Measurements from ENCODE around the gene KLC4. TPM values are rescaled to one million over a fixed set of nuclear protein-coding genes. Genes with fewer than 3 reads are reported as not detected.

Gene KLC4
- 15.2 and 23.5 TPM in 2 replicates for total RNA-seq (ENCODE audit: low replicate concordance)

GRCh38 chr6:43059168-43060033 lies at the start of gene KLC4, which contains the start of gene MRPL2:
KLC4 (plus strand) TSS chr6:43059631; CDS start chr6:43061336, 1,705 bp downstream.
MRPL2 (minus strand) TSS chr6:43059434; CDS start chr6:43059381, 53 bp downstream.

GRCh38 chr6:43013843-43014433 lies 45.5 kb upstream of the KLC4 start, which contains the start of the genes KLHDC3 and MEA1:
KLHDC3 (plus strand) TSS chr6:43014249; CDS start chr6:43017193, 2,944 bp downstream.
MEA1 (minus strand) TSS chr6:43013946; CDS start chr6:43013813, 133 bp downstream.

GRCh38 chr6:43021270-43022047 lies 38.0 kb upstream of the KLC4 start, which contains the start of gene RRP36:
RRP36 (plus strand) TSS chr6:43021623; CDS start chr6:43021655, 32 bp downstream.

GRCh38 chr6:43053545-43054205 lies 5.8 kb upstream of the KLC4 start, which contains the start of gene CUL7:
CUL7 (minus strand) TSS chr6:43053851; CDS start chr6:43052788, 1,063 bp downstream.

GRCh38 chr6:43075670-43076463 lies 16.4 kb downstream of the KLC4 start, which contains the start of gene PTK7:
PTK7 (plus strand) TSS chr6:43076314; CDS start chr6:43076489, 175 bp downstream.

Other genes with a start within 250 kb of the KLC4 start
- gene RPL7L1, start 180.0 kb upstream of the KLC4 start, total RNA-seq (ENCODE audit: low replicate concordance): 43.6 and 81.3 TPM in 2 replicates
- gene PTCRA, start 143.6 kb upstream of the KLC4 start, total RNA-seq (ENCODE audit: low replicate concordance): 0.53 TPM in 1 of 2 replicates, not detected in the other
- 26.1 and 29.8 TPM in 2 replicates for gene CNPY3, start 130.2 kb upstream of the KLC4 start, total RNA-seq (ENCODE audit: low replicate concordance)
- gene GNMT, start 98.9 kb upstream of the KLC4 start, total RNA-seq (ENCODE audit: low replicate concordance): 0.15 TPM in 1 of 2 replicates, not detected in the other
- gene PEX6, start 80.5 kb upstream of the KLC4 start, total RNA-seq (ENCODE audit: low replicate concordance): 27.5 and 28.6 TPM in 2 replicates
- 29.6 and 36.7 TPM in 2 replicates for gene PPP2R5D, start 75.1 kb upstream of the KLC4 start, total RNA-seq (ENCODE audit: low replicate concordance)
- gene MEA1, start 45.7 kb upstream of the KLC4 start, total RNA-seq (ENCODE audit: low replicate concordance): 56.5 and 67.0 TPM in 2 replicates
- 77.9 and 99.2 TPM in 2 replicates for gene KLHDC3, start 45.4 kb upstream of the KLC4 start, total RNA-seq (ENCODE audit: low replicate concordance)
- 28.5 and 67.1 TPM in 2 replicates for gene RRP36, start 38.0 kb upstream of the KLC4 start, total RNA-seq (ENCODE audit: low replicate concordance)
- 28.3 and 44.7 TPM in 2 replicates for gene CUL7, start 5.8 kb upstream of the KLC4 start, total RNA-seq (ENCODE audit: low replicate concordance)
- gene MRPL2, start 197 bp upstream of the KLC4 start, total RNA-seq (ENCODE audit: low replicate concordance): 17.6 and 19.8 TPM in 2 replicates
- 78.5 and 225 TPM in 2 replicates for gene PTK7, start 16.7 kb downstream of the KLC4 start, total RNA-seq (ENCODE audit: low replicate concordance)
- 11.6 and 20.1 TPM in 2 replicates for gene SRF, start 111.6 kb downstream of the KLC4 start, total RNA-seq (ENCODE audit: low replicate concordance)
- gene CUL9, start 122.6 kb downstream of the KLC4 start, total RNA-seq (ENCODE audit: low replicate concordance): 17.5 and 26.4 TPM in 2 replicates
- gene DNPH1, start 169.8 kb downstream of the KLC4 start, total RNA-seq (ENCODE audit: low replicate concordance): 54.5 and 66.4 TPM in 2 replicates
- under 0.01 TPM in 1 of 2 replicates, not detected in the other for gene TTBK1, start 183.8 kb downstream of the KLC4 start, total RNA-seq (ENCODE audit: low replicate concordance)
- not detected in 2 replicates for gene SLC22A7, start 238.6 kb downstream of the KLC4 start, total RNA-seq (ENCODE audit: low replicate concordance)
- gene CRIP3, start 249.2 kb downstream of the KLC4 start, total RNA-seq (ENCODE audit: low replicate concordance): 0.47 TPM in 1 of 2 replicates, not detected in the other

All from smooth muscle cell of the coronary artery (primary cell).